H1 (cell line): ENCODE results near the gene TRAPPC6A.

Experiments used
- JUND ChIP-seq: IDR thresholded peaks from 2 replicates; pipeline ENCODE4 v1.6.1; 2011; ENCODE audit warnings: mild to moderate bottlenecking, improper control_type of control experiment, low read length
- TF ChIP-seq, protein P1 (sequence below), 3 experiments: IDR thresholded peaks; 1 replicate in 2 of 3; 2 replicates in 1 of 3; pipeline versions ENCODE4 v1.5.1 to v1.6.1; 2011; ENCODE audit warnings: low read length in 3 of 3, mild to moderate bottlenecking in 3 of 3, inconsistent platforms in 2 of 3, low read depth in 1 of 3, moderate library complexity in 1 of 3; ENCODE audit not compliant: insufficient read depth in 1 of 3; ENCODE audit errors: control extremely low read depth in 1 of 3

DNA sequence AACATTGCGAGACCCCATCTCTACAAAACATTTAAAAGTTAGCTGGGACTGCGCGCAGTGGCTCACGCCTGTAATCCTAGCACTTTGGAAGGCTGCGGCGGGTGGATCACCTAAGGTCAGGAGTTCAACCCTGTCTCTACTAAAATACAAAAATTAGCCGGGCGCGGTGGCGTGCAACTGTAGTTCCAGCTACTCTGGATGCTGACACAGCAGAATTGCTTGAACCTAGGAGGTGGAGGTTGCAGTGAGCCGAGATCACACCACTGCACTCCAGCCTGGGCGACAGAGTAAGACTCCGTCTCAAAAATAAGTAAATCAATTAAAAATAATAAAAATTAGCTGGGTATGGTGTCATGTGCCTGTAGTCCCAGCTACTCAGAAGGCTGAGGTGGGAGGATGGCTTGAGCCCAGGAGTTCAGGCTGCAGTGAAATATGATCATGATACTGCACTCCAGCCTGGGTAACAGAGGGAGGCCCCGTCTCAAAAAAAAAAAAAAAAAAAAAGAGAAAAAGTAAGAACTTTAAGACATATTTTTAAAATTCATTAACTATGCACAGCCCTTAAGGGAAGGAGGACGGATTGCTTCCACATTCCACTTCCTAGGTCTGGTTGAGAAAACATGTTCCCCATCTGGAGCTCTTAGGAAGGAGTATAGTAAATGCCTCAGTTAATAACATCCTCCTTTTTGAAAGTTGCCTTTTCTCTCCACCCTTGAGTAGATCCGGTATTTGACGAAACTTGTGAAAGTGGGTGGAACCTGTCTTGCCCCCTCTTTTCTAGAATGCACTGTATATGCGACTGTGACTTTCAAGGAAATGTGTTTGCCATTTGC lies 41.1 kb upstream of the TRAPPC6A start:
- no peak for TF ChIP-seq JUND
- TF ChIP-seq, protein P1, sequence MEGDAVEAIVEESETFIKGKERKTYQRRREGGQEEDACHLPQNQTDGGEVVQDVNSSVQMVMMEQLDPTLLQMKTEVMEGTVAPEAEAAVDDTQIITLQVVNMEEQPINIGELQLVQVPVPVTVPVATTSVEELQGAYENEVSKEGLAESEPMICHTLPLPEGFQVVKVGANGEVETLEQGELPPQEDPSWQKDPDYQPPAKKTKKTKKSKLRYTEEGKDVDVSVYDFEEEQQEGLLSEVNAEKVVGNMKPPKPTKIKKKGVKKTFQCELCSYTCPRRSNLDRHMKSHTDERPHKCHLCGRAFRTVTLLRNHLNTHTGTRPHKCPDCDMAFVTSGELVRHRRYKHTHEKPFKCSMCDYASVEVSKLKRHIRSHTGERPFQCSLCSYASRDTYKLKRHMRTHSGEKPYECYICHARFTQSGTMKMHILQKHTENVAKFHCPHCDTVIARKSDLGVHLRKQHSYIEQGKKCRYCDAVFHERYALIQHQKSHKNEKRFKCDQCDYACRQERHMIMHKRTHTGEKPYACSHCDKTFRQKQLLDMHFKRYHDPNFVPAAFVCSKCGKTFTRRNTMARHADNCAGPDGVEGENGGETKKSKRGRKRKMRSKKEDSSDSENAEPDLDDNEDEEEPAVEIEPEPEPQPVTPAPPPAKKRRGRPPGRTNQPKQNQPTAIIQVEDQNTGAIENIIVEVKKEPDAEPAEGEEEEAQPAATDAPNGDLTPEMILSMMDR (IDR thresholded peaks at IDR 0.05; ENCODE audit: control extremely low read depth in 1 of 3, insufficient read depth in 1 of 3, low read depth in 1 of 3, low read length in 3 of 3): no peak
